ENCODE data around the gene RHBDD1.

RHBDD1 gene

DNA sequence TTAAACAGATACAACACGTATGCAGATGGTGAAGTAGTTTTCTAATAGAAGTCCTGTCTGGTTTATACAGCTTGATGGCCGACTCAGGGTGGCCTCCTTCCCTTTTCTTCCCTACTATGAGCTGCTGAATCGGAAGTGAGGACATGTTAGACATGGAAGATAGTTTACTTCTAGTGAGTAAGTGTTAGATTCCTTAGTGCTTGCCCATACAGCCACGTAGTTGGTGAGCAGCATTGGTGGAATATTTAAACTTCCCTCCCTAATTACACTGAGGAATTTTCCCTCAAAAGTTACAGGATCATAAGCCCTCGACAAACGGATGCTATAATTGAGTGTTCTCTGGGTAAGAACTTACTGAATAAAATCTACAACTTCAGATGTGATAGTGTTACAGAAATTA is 52.1 kb downstream of the RHBDD1 start:
- no peak for DNase-seq

DNA sequence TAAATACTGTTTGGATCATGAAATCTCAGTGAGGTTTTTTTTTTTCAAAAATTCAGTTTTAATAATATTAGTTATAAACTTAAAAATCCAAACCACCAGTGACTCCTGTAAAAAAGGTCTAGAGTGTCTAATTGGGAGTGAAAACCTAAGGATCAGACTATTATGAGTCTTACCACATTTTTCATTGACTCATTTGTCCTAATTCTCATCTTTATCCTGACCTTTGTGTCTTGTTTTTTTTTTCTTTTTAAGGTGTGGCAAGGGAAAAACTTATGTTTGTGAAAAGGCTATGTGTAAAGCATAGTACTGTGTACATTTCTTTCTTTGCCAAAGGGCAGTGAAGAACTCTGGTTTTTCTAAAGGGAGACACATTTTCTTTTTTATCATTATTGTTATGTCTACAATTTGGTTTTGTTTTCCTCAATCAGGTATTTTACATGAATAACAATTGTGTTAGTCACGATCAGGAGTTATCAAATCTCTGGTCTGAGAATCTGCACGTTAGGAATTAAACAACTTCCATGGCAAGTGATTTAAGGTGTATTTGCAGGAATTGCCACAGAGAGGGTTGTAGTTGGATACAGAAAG is 52.6 kb downstream of the RHBDD1 start:
- no peak for DNase-seq

- no peak for DNase-seq
These were observed 53.1 kb downstream of the RHBDD1 start for GRCh38 chr2:226888971-226889370.

DNA sequence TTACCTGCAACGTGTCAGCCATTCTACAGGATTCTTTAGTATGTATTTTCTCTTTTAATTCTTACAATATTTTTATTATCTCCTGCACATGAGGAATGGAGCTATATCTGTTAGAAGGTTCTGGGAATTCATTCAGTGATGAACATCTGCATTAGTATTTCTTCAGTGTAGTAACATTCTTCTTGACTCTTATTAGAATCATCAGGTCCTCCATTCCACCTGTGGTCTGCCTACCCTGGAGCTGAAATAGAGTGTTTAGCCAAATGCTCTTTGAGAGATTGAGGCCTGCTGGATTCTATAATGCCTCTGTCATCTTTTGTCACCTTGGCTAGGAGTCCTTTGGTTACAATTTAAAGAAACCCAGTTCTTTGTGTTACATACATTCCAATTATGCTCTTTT is 54.4 kb downstream of the RHBDD1 start:
- no peak for DNase-seq

DNA sequence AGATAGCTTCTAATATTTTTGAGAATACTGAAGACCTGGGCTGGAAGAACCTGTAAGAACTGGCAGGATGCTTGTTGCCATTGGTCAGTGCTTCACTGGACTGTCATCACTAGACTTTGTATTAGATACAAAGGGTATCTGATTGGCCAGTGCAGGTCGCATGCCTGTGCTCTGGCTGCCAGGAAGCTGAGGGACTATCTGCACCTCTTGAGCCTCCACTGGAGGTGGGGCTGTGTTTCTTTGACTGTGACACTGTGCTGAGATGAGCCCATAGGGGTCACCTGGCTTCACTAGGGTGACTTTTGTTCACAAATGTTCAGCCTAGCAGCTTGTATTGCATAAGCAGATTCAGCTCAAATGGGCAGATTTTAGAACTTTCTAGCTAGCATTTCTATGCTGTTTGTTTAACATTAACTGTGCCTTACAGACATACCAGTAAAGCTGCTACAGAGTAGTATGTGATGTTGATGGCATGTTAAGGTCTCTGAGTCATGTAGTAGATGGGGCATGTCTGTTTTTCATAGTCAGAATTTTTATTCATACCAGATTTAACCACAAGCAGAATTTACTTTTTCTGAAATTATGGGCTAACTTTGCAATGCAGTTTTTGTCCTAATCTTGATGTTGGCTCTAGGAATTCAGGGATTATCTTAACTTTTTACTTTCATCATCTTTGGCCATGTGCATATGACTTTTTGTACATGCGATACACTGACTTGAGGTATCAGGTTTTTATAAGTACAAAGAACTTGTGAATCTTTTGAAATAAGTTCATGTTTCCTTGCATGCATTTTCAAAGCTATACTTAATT is 56.1 kb downstream of the RHBDD1 start:
- no peak for DNase-seq

DNA sequence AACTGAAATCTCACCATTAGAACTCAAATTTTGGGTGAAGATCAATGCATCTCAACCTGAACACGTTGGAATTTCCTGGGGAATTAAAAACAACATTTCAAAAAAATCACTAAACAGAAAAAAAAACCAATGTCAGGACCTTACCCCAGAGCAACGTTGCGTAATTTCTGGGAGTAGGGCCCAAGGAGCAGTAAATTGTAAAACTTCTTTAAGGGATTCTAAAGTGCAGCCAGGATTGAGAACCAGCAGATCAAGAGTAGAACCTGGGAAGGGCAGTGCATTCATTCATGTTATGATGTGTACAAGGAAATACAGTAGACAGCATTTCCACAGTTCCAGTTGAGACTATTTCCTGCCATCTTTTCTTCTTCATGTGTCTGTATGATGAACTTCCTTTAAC is 56.9 kb downstream of the RHBDD1 start:
- DNase-seq = no peak

DNA sequence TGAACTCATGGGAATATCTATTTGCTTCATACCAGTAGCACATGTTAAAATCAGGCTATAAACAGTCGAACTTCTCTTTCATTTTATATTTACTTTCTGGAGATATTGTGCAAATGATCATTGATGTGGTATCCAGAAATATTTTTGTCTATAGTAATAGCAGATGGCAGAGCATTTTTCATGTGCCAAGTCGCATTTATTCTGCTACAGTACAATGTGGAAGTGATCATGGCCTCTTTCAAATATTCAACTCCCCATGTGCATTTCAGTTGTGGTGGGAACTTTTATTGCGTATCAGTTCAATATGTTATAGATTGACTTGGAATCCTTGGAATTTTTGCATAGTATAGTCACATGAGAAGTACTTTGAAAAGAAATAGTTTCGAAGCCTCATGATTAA is 57.4 kb downstream of the RHBDD1 start:
- DNase-seq = no peak

- no peak for DNase-seq
These were observed 58.9 kb downstream of the RHBDD1 start for GRCh38 chr2:226894752-226895151.

DNA sequence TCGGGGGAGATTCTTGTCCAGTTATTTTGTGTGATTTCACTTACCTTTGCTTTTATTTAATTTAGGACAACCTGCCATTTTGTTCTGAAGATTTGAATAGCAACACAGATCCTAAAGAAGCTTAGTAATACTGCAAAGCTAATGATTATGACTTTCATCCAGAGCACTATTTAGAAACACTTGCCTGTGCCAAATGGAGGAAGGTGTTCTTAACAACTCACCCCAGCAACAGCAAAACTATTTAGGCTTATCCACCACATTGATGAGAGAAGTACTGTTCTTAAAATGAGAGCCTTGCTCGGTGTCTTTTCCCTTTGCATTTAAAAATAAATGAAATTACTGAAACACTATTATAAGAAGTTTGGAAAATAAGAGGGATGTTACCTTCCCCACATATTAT is 59.7 kb downstream of the RHBDD1 start:
- DNase-seq = no peak

GRCh38 chr2:226898121-226898520 is 62.3 kb downstream of the RHBDD1 start:
- DNase-seq = no peak

- no peak for DNase-seq
These were observed 63.0 kb downstream of the RHBDD1 start for GRCh38 chr2:226898897-226899296.

DNA sequence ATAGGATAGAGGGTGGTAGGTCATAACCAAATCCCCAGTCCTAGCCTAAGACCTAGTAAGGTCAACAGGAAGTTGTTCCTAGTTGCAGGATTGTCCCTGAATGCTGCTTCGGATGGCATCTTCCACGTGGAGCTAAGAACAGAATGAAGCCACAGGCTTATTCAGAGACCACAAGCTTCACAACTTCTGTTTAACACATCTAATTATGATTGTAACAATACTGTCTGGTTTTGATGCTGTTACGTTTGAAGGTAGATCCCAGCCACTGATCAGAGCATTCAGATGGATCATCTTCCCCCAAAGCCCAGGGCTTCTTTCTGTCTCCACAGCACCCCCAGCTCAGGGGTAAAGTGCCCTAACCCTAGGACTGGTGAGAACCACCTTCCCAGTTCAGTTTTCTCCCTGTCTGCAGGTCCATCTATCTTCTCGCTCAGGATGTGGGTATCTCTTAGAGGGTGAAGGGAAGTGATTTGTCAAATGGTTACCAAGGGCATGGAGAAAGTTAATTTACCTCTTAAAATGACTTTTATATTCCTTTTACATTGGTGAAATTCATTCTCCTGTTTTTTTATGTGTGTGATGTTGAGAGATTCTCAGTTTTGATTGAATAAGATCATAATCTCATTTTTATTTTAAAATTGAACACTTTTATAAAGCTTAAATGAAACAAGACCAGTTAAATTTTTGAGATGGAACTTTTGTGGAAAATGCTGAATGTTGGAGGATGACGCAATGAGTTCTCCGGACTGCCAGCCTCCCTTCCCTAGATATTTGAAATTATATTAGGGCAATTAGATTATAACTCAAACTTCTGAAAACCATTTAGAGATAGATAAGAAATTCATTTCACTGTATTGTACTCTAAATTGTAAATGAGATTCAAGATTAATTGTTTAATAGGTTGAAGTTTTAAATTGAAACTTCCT is 66.5 kb downstream of the RHBDD1 start:
- no peak for DNase-seq

DNA sequence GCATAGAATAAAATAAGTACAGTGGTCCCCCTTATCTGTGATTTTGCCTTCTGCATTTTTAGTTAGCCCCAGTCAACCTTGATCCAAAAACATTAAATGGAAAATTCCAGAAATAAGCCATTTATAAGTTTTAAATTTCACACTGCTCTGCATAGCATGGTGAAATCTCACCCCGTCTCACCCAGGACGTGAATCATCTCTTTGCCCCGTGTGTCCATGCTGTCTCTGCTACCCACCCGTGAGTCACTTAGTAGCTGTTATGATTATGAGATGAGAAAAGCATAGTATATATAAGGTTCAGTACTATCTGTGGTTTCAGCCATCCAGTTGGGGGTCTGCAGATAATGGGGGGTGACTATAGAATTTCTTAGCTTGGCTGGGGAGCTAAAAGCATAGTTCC is 67.3 kb downstream of the RHBDD1 start:
- DNase-seq = no peak

DNA sequence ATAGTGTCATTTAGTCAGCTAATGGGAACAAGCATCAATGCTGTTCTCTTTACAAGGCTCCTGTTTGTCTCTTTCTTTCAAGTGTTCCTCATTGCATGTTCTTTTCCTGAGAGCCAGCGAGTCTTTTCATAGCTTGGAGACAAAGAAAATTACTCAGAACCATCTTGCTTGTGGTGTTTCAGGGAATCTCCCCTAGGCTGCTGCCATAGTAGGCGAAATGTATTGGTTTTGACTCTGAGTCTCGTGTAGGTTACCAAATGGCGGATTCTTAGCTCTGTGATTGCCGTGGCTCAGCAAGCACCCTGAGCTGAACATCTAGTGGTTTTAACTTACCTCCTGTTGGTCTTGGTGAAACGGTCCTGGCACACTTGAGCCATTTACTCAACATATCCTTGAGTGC is 68.7 kb downstream of the RHBDD1 start:
- no peak for DNase-seq

- no peak for DNase-seq
These were observed 69.9 kb downstream of the RHBDD1 start for GRCh38 chr2:226905718-226906117.

- DNase-seq = no peak
These were observed 70.4 kb downstream of the RHBDD1 start for GRCh38 chr2:226906163-226906693.

DNA sequence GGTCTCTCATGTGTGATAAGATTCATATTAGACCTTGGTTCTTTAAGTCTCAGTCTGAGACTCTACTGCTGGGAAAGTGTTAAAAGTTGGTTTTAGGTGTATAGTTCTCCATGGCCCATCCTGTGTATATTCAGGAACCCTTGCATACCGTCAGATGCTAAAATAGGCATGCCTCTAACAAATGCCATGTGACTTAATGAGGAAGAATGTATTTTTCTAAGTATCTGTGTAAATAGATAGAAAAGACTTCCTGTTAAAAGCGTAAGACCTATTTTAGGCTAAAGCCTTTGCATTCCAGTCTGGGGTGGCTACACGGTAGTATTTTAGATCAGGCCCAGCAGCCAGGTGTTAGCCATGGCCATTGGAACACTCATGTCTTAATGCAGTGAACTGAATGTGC is 73.3 kb downstream of the RHBDD1 start:
- DNase-seq = no peak

- DNase-seq = no peak
These were observed 74.0 kb downstream of the RHBDD1 start for GRCh38 chr2:226909836-226910235.

GRCh38 chr2:226910384-226910783 is 74.5 kb downstream of the RHBDD1 start:
- no peak for DNase-seq

DNA sequence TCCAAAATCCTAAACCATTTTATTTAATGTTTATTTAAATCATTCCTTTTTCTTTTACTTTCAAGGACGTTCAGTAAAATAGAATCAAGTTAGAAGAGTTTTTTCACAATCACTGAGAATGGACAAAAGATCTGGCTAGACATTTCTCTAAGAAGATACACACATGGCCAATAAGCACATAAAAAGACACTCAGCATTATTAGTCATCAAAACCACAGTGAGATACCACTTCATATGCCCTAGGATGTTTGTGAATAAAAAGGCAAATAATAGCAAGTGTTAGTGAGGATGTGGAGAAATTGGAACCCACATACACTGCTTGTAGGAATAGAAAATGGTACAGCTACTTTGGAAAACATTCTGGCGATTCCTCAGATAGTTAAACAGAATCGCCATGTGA is 76.1 kb downstream of the RHBDD1 start:
- DNase-seq = no peak

- no peak for DNase-seq
These were observed 77.8 kb downstream of the RHBDD1 start for GRCh38 chr2:226913641-226914040.

GRCh38 chr2:226915846-226916360 is 80.0 kb downstream of the RHBDD1 start:
- DNase-seq = no peak

DNA sequence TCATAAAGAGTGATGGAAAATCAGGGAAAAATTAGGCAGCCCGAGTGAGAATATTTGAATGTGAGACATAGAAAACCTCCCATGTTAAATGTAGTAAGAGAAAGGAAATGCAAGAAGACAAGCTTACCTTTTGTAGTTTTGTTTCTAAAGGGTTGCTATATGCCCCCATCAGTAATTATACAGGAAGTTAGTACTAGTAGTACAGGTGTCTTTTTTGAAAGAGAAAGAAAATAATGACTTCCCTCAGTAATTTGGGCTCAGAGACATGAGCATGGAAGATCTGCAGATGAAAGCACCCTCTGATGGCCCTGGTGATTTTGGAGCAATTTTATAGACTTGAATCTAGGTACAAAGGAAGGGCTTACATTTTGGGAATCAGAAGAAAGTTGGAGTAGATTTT is 80.8 kb downstream of the RHBDD1 start:
- DNase-seq = peak in 1 of 2 experiments; percentile 3
